Endothelial cell (in vitro differentiated cells): ENCODE measurements around the gene TMPRSS5. TPM values are rescaled to one million over a fixed set of nuclear protein-coding genes. Genes with fewer than 3 reads are reported as not detected.

Source experiments
- DNase-seq: peaks from one replicate; pipeline ENCODE4 v3.0.0; 2021; ENCODE audit warnings: low spot score
- H3K27ac Mint-ChIP-seq: one replicate; pipeline ENCODE4 v1.8.0; 2021; ENCODE audit warnings: mixed read lengths, inconsistent platforms; ENCODE audit not compliant: unreplicated experiment
- H3K27me3 Mint-ChIP-seq: one replicate; pipeline ENCODE4 v1.8.0; 2021; ENCODE audit warnings: mild to moderate bottlenecking, moderate library complexity, mixed read lengths, inconsistent platforms; ENCODE audit not compliant: unreplicated experiment
- H3K36me3 Mint-ChIP-seq: one replicate; pipeline ENCODE4 v1.8.0; 2021; ENCODE audit warnings: mild to moderate bottlenecking, low read depth, mixed read lengths, inconsistent platforms; ENCODE audit not compliant: unreplicated experiment
- H3K4me1 Mint-ChIP-seq: one replicate; pipeline ENCODE4 v1.8.0; 2021; ENCODE audit warnings: mild to moderate bottlenecking, mixed read lengths, inconsistent platforms; ENCODE audit not compliant: unreplicated experiment
- H3K4me3 Mint-ChIP-seq: one replicate; pipeline ENCODE4 v1.8.0; 2021; ENCODE audit warnings: mild to moderate bottlenecking, mixed read lengths, inconsistent platforms; ENCODE audit not compliant: unreplicated experiment
- H3K9me3 Mint-ChIP-seq: one replicate; pipeline ENCODE4 v1.8.0; 2021; ENCODE audit warnings: mixed read lengths, inconsistent platforms; ENCODE audit not compliant: unreplicated experiment
- CTCF ChIP-seq: fragments of 200-600 bp; sonication (generic); IDR thresholded peaks from one replicate; pipeline ENCODE4 v1.5.0; 2021; ENCODE audit warnings: antibody characterized with exemption; ENCODE audit not compliant: unreplicated experiment
- total RNA-seq: library from RNA; stranded (reverse); fragmentation: NEBNext Ultra II Directional; extraction: Animal tissue kit (Norgen Biotek cat#: 25700); gene quantifications from one replicate; pipeline ENCODE4 v1.2.1, GENCODE V29; 2021; ENCODE audit not compliant: unreplicated experiment

TMPRSS5 gene
- total RNA-seq, 1 donor from 2014 or later, result 2.7 TPM

GRCh38 chr11:113693030-113693429 is 13.1 kb downstream of the TMPRSS5 start:
- H3K9me3 Mint-ChIP-seq, result no peaks in the 10 kb centered on the region
- peaks cover 15% of the 10 kb centered on the region for H3K36me3 Mint-ChIP-seq
- no peak overlapping the region for H3K4me3 Mint-ChIP-seq
- H3K27me3 Mint-ChIP-seq, result peaks cover 3% of the 10 kb centered on the region
- DNase-seq, result no peak
- H3K4me1 Mint-ChIP-seq, result no peaks in the 10 kb centered on the region
- no peak overlapping the region for H3K27ac Mint-ChIP-seq
- no peak for TF ChIP-seq CTCF

DNA sequence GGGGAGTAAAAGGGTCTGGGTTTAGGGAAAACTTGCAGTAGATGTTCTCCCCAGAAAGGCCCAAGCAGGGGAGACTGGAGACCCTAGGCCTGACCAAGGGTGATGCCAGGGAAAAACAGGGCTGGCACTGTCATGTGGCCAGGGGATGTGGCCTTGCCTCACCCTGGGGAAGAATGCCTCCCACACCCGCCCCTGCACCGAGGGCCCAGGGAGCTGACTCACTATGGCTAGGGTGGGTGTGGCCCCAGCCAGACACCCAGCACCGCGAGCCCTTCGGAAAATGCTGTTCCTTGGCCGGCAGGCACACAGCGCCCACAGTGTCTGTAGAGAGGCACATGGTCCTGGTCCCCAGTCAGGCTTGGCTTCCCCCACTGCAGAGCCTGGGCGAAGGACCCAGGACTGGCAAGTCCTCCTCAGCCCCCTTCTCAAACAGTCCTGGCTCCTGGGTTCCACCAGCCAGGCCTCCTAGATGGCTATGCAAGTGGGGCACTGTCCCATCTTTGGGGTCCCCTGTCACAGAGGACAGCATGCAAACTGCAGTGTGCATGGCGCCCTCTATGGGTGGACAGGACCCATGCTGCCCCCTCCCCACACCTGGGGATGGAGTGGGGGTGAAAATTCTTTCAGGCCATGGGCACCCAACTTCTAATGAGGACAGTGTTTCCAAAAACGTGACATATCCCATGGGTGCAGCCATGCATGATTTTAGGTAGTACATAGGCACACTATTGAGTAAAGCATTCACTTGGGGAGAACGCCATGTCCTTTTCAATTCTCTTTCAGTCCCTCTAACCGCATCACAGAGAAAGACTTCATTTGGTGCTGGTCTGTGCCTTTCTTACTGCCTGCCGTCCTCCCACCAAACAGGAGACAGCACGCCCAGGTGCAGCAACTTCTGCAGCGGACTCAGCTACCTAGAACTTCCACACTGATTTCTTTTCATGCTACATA is 15.2 kb downstream of the TMPRSS5 start:
- Mint-ChIP-seq H3K27ac (no peak overlapping the region), H3K36me3 (peaks cover 10% of the 10 kb centered on the region), H3K4me1 (no peaks in the 10 kb centered on the region), H3K27me3 (peaks cover 1% of the 10 kb centered on the region), H3K4me3 (no peak overlapping the region), H3K9me3 (no peaks in the 10 kb centered on the region)
- peak; percentile 51 for DNase-seq
- peak; percentile 74 for TF ChIP-seq CTCF

DNA sequence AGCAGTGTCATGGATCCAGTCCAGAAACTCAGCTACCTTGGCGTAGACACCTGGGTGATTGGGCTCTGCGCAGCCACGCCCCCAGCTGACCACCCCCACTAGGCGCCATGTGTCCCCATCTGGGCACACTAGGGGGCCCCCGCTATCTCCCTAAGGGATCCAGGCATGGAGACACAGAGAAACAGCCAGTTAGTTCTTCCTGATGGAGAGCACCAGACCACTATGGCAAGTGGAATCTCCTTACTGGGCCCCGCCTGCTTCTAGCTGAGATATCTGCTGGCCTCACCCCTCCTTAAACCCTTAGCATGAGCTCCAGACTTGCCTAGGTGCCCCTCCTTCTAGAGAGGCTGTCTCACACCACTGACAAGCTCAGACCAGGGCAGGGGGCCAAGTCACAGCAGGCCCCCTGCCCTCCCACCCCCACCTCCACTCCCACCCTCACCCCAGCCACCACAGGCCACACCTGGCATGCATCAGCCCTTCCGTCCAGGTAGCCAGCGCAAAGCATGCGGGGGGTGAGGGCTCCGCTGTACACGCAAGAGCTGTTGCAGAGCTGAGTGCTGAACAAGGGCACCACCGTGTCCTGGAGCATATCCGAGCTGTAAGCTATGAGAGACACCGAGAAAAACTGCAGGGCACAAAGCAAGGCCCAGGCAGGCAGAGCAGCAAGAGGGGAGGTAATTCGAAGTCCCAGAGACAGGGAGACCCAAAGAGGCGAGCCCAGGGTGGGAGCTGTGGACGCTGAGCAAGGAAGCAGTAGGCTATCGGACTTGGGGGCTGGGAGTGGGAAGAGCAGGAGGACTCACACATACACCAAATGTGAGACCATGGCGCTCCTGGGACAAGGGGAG is 16.1 kb downstream of the TMPRSS5 start:
- peaks cover 5% of the 10 kb centered on the region for H3K36me3 Mint-ChIP-seq
- DNase-seq, result no peak
- H3K27ac Mint-ChIP-seq, result no peak overlapping the region
- no peak for TF ChIP-seq CTCF
- no peaks in the 10 kb centered on the region for H3K4me1 Mint-ChIP-seq
- H3K27me3 Mint-ChIP-seq, result peaks cover 1% of the 10 kb centered on the region
- no peak overlapping the region for H3K4me3 Mint-ChIP-seq
- H3K9me3 Mint-ChIP-seq, result no peaks in the 10 kb centered on the region

DNA sequence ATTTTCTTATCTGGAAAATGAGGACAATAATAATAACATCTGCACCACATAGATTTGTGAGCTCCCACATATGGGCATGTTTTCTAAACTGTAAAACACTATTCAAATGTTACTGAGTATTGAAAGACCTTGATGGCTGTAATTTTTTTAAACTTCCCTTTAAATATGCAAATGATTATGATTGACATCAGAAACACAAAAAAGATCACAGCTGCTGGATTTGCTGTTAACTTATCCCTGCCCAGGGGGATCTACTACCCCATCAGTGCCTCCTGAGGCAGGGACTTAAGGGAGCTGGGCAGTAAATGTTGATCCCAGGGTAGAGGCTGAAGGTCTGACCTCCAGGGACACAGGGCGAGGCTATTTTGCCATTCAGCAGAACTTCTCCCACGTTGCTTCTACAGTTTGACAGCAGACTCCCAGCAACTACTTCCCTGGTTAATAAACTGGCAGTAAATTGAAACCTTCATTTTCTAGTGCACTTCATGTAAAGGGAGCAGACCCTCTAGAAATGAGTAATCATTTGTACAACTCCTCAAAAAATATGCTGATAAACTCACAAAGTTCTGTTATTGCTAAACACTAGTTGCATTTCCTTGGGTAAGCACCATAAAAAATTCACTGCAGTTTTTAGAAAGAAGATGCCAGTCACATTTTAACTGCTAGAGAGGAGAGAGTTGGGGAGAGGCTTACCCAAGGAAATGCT is 20.3 kb downstream of the TMPRSS5 start:
- Mint-ChIP-seq H3K4me3 (no peak overlapping the region), H3K27me3 (peaks cover 1% of the 10 kb centered on the region), H3K9me3 (no peaks in the 10 kb centered on the region), H3K27ac (no peak overlapping the region), H3K4me1 (peaks cover 9% of the 10 kb centered on the region), H3K36me3 (no peaks in the 10 kb centered on the region)
- no peak for TF ChIP-seq CTCF
- no peak for DNase-seq
